H1 (cell line): Measurements from ENCODE around the gene KCNH1. TPM values are rescaled to one million over a fixed set of nuclear protein-coding genes. Genes with fewer than 3 reads are reported as not detected.

Experiments used
- CTCF ChIA-PET: fragments of 300-600 bp; sonication (Branson Sonifier 250); formaldehyde crosslinking; loops from one replicate; lab custom pipeline; 2021; ENCODE audit not compliant: partially characterized antibody; lab: Charles Lee
- POLR2A ChIA-PET: fragments of 300-600 bp; sonication (Branson Sonifier 250); formaldehyde crosslinking; loops from one replicate; lab custom pipeline; 2021; ENCODE audit warnings: inconsistent platforms; ENCODE audit not compliant: partially characterized antibody; lab: Charles Lee
- DNase-seq, 2 experiments: peaks; one replicate each; pipeline versions ENCODE4 v3.0.0 to v3.0.0-alpha.2; 2010 to 2022; ENCODE audit warnings: low spot score in 2 of 2, low read depth in 1 of 2, mixed read lengths in 1 of 2
- FAIRE-seq: peaks from 2 replicates; lab custom pipeline; 2011; peaks lifted over from hg19 to GRCh38; lab: Jason Lieb, UNC
- H2AFZ ChIP-seq: 2 replicates; pipeline ENCODE4 v1.8.1; 2012; ENCODE audit warnings: low read length, inconsistent platforms
- H2AK5ac ChIP-seq: 2 replicates; pipeline ENCODE4 v1.6.1; 2013; ENCODE audit warnings: low read depth, low read length
- H2BK120ac ChIP-seq: replicated peaks from 2 replicates; pipeline ENCODE3; 2013; ENCODE audit warnings: low read depth, low read length, inconsistent platforms
- H2BK12ac ChIP-seq: 2 replicates; pipeline ENCODE4 v1.6.1; 2013; ENCODE audit warnings: low read depth, low read length
- H2BK15ac ChIP-seq: 2 replicates; pipeline ENCODE4 v1.6.1; 2013; ENCODE audit warnings: low read length
- H2BK20ac ChIP-seq: 2 replicates; pipeline ENCODE4 v1.6.1; 2013; ENCODE audit warnings: low read length
- H2BK5ac ChIP-seq: 2 replicates; pipeline ENCODE4 v1.6.1; 2013; ENCODE audit warnings: low read depth, low read length
- H3K14ac ChIP-seq: 2 replicates; pipeline ENCODE4 v1.6.1; 2013; ENCODE audit warnings: inconsistent platforms; ENCODE audit not compliant: insufficient read length
- H3K18ac ChIP-seq: 2 replicates; pipeline ENCODE4 v1.6.1; 2013; ENCODE audit warnings: low read length; ENCODE audit errors: extremely low read depth
- H3K23ac ChIP-seq: 2 replicates; pipeline ENCODE4 v1.6.1; 2013; ENCODE audit warnings: inconsistent platforms; ENCODE audit not compliant: insufficient read length
- H3K23me2 ChIP-seq: 2 replicates; pipeline ENCODE4 v1.6.1; 2013; ENCODE audit warnings: low read depth, low read length
- H3K27ac ChIP-seq: 2 replicates; pipeline ENCODE4 v1.6.1; 2011; ENCODE audit warnings: low read depth, low read length, inconsistent platforms
- H3K27me3 ChIP-seq, 4 experiments: replicated peaks in 1 of 4; 1 replicate in 1 of 4; 2 replicates in 3 of 4; pipeline versions ENCODE4 v1.6.1 to v1.8.1; 2011 to 2013; ENCODE audit warnings: low read length in 3 of 4, mild to moderate bottlenecking in 3 of 4, inconsistent platforms in 2 of 4, mixed read lengths in 2 of 4, moderate library complexity in 1 of 4; ENCODE audit not compliant: control insufficient read depth in 3 of 4, insufficient read depth in 3 of 4; ENCODE audit errors: extremely low read depth in 1 of 4
- H3K36me3 ChIP-seq, 4 experiments: 2 replicates each; pipeline versions ENCODE4 v1.6.1 to v1.8.1; 2011 to 2013; ENCODE audit warnings: mild to moderate bottlenecking in 4 of 4, low read length in 3 of 4, moderate library complexity in 2 of 4, control low read depth in 1 of 4, inconsistent platforms in 1 of 4; ENCODE audit not compliant: insufficient read depth in 4 of 4, control insufficient read depth in 2 of 4
- H3K4ac ChIP-seq: replicated peaks from 2 replicates; pipeline ENCODE3; 2013; ENCODE audit warnings: low read length, low read depth, mixed read lengths, inconsistent platforms; ENCODE audit not compliant: insufficient read length
- H3K4me1 ChIP-seq, 4 experiments: replicated peaks in 1 of 4; 1 replicate in 1 of 4; 2 replicates in 3 of 4; pipeline versions ENCODE4 v1.6.1 to v1.8.1; 2011 to 2013; ENCODE audit warnings: low read length in 3 of 4, inconsistent platforms in 2 of 4, mixed read lengths in 1 of 4; ENCODE audit not compliant: insufficient read depth in 4 of 4, control insufficient read depth in 3 of 4
- H3K4me2 ChIP-seq, 2 experiments: 2 replicates each; pipeline versions ENCODE4 v1.6.1 to v1.8.1; 2011 to 2013; ENCODE audit warnings: low read depth in 2 of 2, low read length in 2 of 2, control low read depth in 1 of 2, inconsistent platforms in 1 of 2, mild to moderate bottlenecking in 1 of 2; ENCODE audit not compliant: insufficient read depth in 1 of 2
- H3K4me3 ChIP-seq, 4 experiments: fragments of 200-600, 300-600 bp in 1 of 4; sonication (generic), shearing (Covaris generic), sonication (Bioruptor Twin) in 1 of 4; 2 replicates each; pipeline versions ENCODE4 v1.5.1 to v1.8.1; 2011 to 2016; ENCODE audit warnings: low read length in 4 of 4, low read depth in 3 of 4, control low read depth in 2 of 4, inconsistent platforms in 2 of 4, mild to moderate bottlenecking in 2 of 4, mixed read lengths in 1 of 4, moderate library complexity in 1 of 4; ENCODE audit not compliant: insufficient read depth in 2 of 4; ENCODE audit errors: extremely low read depth in 1 of 4
- H3K56ac ChIP-seq: replicated peaks from 2 replicates; pipeline ENCODE3; 2013; ENCODE audit warnings: low read depth, mild to moderate bottlenecking, mixed read lengths, low read length, inconsistent platforms; ENCODE audit not compliant: insufficient read length
- H3K79me1 ChIP-seq: 2 replicates; pipeline ENCODE4 v1.6.1; 2013; ENCODE audit warnings: low read depth, low read length, control low read depth
- H3K79me2 ChIP-seq, 2 experiments: 2 replicates each; pipeline versions ENCODE4 v1.6.1 to v1.8.1; 2012 to 2013; ENCODE audit warnings: low read length in 2 of 2, mild to moderate bottlenecking in 2 of 2, inconsistent platforms in 1 of 2; ENCODE audit not compliant: insufficient read depth in 2 of 2, control insufficient read depth in 1 of 2
- H3K9ac ChIP-seq, 4 experiments: replicated peaks in 1 of 4; 1 replicate in 1 of 4; 2 replicates in 3 of 4; pipeline versions ENCODE4 v1.6.1 to v1.8.1; 2011 to 2013; ENCODE audit warnings: low read depth in 3 of 4, low read length in 3 of 4, control low read depth in 2 of 4, mild to moderate bottlenecking in 2 of 4, moderate library complexity in 2 of 4, inconsistent platforms in 1 of 4; ENCODE audit errors: extremely low read depth in 1 of 4
- H3K9me3 ChIP-seq, 2 experiments: 2 replicates each; pipeline versions ENCODE4 v1.6.1 to v1.8.1; 2012 to 2013; ENCODE audit warnings: mild to moderate bottlenecking in 2 of 2, moderate library complexity in 2 of 2, control low read depth in 1 of 2, inconsistent platforms in 1 of 2, low read depth in 1 of 2, low read length in 1 of 2, mixed read lengths in 1 of 2; ENCODE audit not compliant: insufficient read depth in 2 of 2
- H4K20me1 ChIP-seq, 2 experiments: replicated peaks in 1 of 2; 2 replicates each; pipeline versions ENCODE3 to v1.8.1; 2011 to 2013; ENCODE audit warnings: inconsistent platforms in 2 of 2, low read length in 2 of 2, mild to moderate bottlenecking in 1 of 2; ENCODE audit not compliant: insufficient read depth in 2 of 2, control insufficient read depth in 1 of 2
- H4K5ac ChIP-seq: 2 replicates; pipeline ENCODE4 v1.6.1; 2013; ENCODE audit warnings: low read length, low read depth, mixed read lengths, inconsistent platforms; ENCODE audit not compliant: insufficient read length
- H4K8ac ChIP-seq: 2 replicates; pipeline ENCODE4 v1.8.0; 2013; ENCODE audit warnings: mild to moderate bottlenecking, moderate library complexity, low read length, inconsistent platforms; ENCODE audit not compliant: insufficient read depth; ENCODE audit errors: extremely low read depth
- H4K91ac ChIP-seq: replicated peaks from 2 replicates; pipeline ENCODE3; 2013; ENCODE audit warnings: low read length, mixed read lengths, inconsistent platforms; ENCODE audit not compliant: insufficient read length
- BCL11A ChIP-seq, 2 experiments: IDR thresholded peaks; one replicate each; pipeline ENCODE4 v1.6.1; 2011; ENCODE audit warnings: low read depth in 2 of 2, low read length in 2 of 2, mild to moderate bottlenecking in 2 of 2
- CHD2 ChIP-seq: IDR thresholded peaks from 2 replicates; pipeline ENCODE4 v1.6.1; 2012; ENCODE audit warnings: low read length, improper control_type of control experiment
- EP300 ChIP-seq, 2 experiments: IDR thresholded peaks; 1 replicate in 1 of 2; 2 replicates in 1 of 2; pipeline ENCODE4 v1.6.1; 2011 to 2012; ENCODE audit warnings: low read depth in 2 of 2, low read length in 2 of 2, mild to moderate bottlenecking in 2 of 2, borderline replicate concordance in 1 of 2, inconsistent platforms in 1 of 2, moderate library complexity in 1 of 2
- EZH2 ChIP-seq: fragments of 200-600 bp; sonication (generic); IDR thresholded peaks from 2 replicates; pipeline ENCODE4 v1.7.1; 2012; ENCODE audit warnings: low read depth, mild to moderate bottlenecking, moderate library complexity, low read length, inconsistent platforms; ENCODE audit not compliant: severe bottlenecking
- KDM5A ChIP-seq: fragments of 200-600 bp; IDR thresholded peaks from 2 replicates; pipeline ENCODE4 v1.7.1; 2012; ENCODE audit warnings: mild to moderate bottlenecking, low read length, inconsistent platforms, mixed read lengths
- SP1 ChIP-seq: IDR thresholded peaks from 2 replicates; pipeline ENCODE4 v1.6.1; 2011; ENCODE audit warnings: low read depth, low read length
- SP2 ChIP-seq: IDR thresholded peaks from 2 replicates; pipeline ENCODE4 v1.6.1; 2012; ENCODE audit warnings: mild to moderate bottlenecking, low read length, inconsistent platforms
- TAF7 ChIP-seq: optimal IDR thresholded peaks from 2 replicates; pipeline ENCODE3; 2011; ENCODE audit warnings: low read depth, mild to moderate bottlenecking, inconsistent platforms, low read length, moderate library complexity, borderline replicate concordance
- WGBS, 2 experiments: shearing (Covaris generic) in 1 of 2; methylation state at CpG; one replicate each; pipeline versions ENCODE4 v1.1.6 to v1.1.7; 2013 to 2015; ENCODE audit warnings: low lambda C conversion rate in 2 of 2, mixed read lengths in 2 of 2, inconsistent platforms in 1 of 2, low coverage in 1 of 2, missing lambda C conversion rate in 1 of 2; ENCODE audit not compliant: insufficient replicate concordance in 2 of 2, insufficient coverage in 1 of 2, insufficient read length in 1 of 2; ENCODE audit errors: extremely low coverage in 1 of 2, missing lambda C conversion rate in 1 of 2; 5-methylcytosine and 5-hydroxymethylcytosine counted together
- polyA plus RNA-seq, 7 experiments: library from polyadenylated mRNA; depleted of rRNA in 3 of 7; stranded (reverse) in 5 of 7; unstranded in 2 of 7; fragments of >200 nt in 5 of 7; fragments of 200-250 nt in 2 of 7; gene quantifications; 1 replicate in 5 of 7; 2 replicates in 1 of 7; 4 replicates in 1 of 7; pipeline versions ENCODE4 v1.2.1 to v1.2.3, GENCODE V29; 2011 to 2013; ENCODE audit warnings: missing spikeins in 2 of 7, mixed read lengths in 2 of 7
- total RNA-seq: library from RNA; stranded (reverse); fragmentation: NEBNext Ultra II Directional; extraction: Animal tissue kit (Norgen Biotek cat#: 25700); gene quantifications from 2 replicates; pipeline ENCODE4 v1.2.1, GENCODE V29; 2021

Gene KCNH1
- total and polyA plus RNA-seq, 2 of the 8 experiments (the other 6 are each of a cell fraction or from before 2014, with no cell fraction given), result 0.27 to 0.34 TPM

DNA sequence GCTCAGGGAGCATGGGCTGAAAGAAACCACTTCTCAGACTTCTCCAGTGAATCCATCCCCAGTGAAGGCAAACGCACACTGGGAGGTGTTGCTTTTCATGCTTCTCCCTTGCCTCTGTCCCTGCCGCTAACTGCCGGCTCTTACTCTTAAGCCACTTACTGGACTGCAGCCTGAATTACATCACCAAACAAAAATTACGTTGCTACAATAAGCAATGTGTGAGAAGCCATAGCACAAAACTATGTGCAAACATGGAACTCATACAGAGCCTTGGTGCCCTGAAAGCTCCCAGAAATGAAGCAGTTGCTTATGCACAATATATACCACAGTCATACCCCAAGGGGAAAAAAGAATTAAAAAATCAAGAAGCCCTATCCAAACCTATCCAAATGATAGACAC lies 375.2 kb downstream of the KCNH1 start:
- DNase-seq (no peak), FAIRE-seq (no peak)
- Histone ChIP-seq H2BK120ac (no peak overlapping the region), H3K27me3 (no peaks in the 10 kb centered on the region), H3K27ac (no peak overlapping the region), H4K8ac (no peak overlapping the region), H3K36me3 (no peaks in the 10 kb centered on the region), H3K23ac (no peak overlapping the region), H2BK12ac (no peak overlapping the region), H3K4me2 (no peak overlapping the region), H3K79me1 (no peaks in the 10 kb centered on the region), H3K4me1 (peaks cover 0 to 9% (median 0%) of the 10 kb centered on the region in 4 experiments; a peak in 3 of 7 replicates), H4K91ac (no peak overlapping the region), H3K18ac (no peak overlapping the region), H3K14ac (no peak overlapping the region), H3K79me2 (no peaks in the 10 kb centered on the region), H2BK20ac (no peak overlapping the region), H2AK5ac (no peak overlapping the region), H3K23me2 (no peaks in the 10 kb centered on the region), H3K9me3 (no peaks in the 10 kb centered on the region), H3K4me3 (no peak overlapping the region), H2BK5ac (no peak overlapping the region), H3K9ac (no peak overlapping the region), H3K4ac (no peak overlapping the region), H2AFZ (no peak overlapping the region), H4K5ac (no peak overlapping the region), H3K56ac (no peak overlapping the region), H2BK15ac (no peak overlapping the region), H4K20me1 (no peaks in the 10 kb centered on the region)
- WGBS, 2 experiments, result 95% methylated on average over 4 of the region's 4 CpGs; no CpG with 5 or more reads in 1 of the 2 experiments
- ChIA-PET CTCF (no interaction called here), POLR2A (no interaction called here)
- TF ChIP-seq EZH2, result no peak
- no peak for TF ChIP-seq SP2
- no peak for TF ChIP-seq SP1
- no peak for TF ChIP-seq KDM5A
- TF ChIP-seq EP300 (IDR thresholded peaks at IDR 0.05; ENCODE audit: borderline replicate concordance in 1 of 2, low read depth in 2 of 2, low read length in 2 of 2), result no peak
- TF ChIP-seq CHD2, result no peak
- TF ChIP-seq TAF7, result no peak
- TF ChIP-seq BCL11A (IDR thresholded peaks at IDR 0.05; ENCODE audit: low read depth in 2 of 2, low read length in 2 of 2), result no peak
